ENCODE measurements around the gene ERMAP.

ERMAP gene

GRCh38 chr1:42833981-42834380 lies 17.1 kb downstream of the ERMAP start:
- Histone ChIP-seq H3K9ac (ENCODE audit: insufficient read length, low read depth) (no peak overlapping the region), H3K9me3 (ENCODE audit: insufficient read depth, low read length) (no peaks in the 10 kb centered on the region), H3K4me3 (ENCODE audit: insufficient read length, low read depth) (no peak overlapping the region), H3K4me1 (ENCODE audit: insufficient read depth, insufficient read length) (peaks cover 3% of the 10 kb centered on the region), H3K36me3 (ENCODE audit: insufficient read depth, insufficient read length, low read length) (no peaks in the 10 kb centered on the region), H3K27me3 (ENCODE audit: insufficient read depth, insufficient read length) (no peaks in the 10 kb centered on the region)
- no peak for DNase-seq (ENCODE audit: low read depth, low spot score)
- no peak for TF ChIP-seq YY1 (IDR thresholded peaks at IDR 0.05; ENCODE audit: insufficient read depth, insufficient read length)
- TF ChIP-seq ZNF274 (IDR thresholded peaks at IDR 0.05; ENCODE audit: low read depth, low read length): no peak
- no peak for TF ChIP-seq SUZ12 (IDR thresholded peaks at IDR 0.05; ENCODE audit: extremely low read depth, insufficient read depth, insufficient read length)

GRCh38 chr1:42834803-42835202 lies 17.9 kb downstream of the ERMAP start:
- Histone ChIP-seq H3K4me1 (ENCODE audit: insufficient read depth, insufficient read length) (peaks cover 3% of the 10 kb centered on the region), H3K27me3 (ENCODE audit: insufficient read depth, insufficient read length) (no peaks in the 10 kb centered on the region)
- TF ChIP-seq YY1 (IDR thresholded peaks at IDR 0.05; ENCODE audit: insufficient read depth, insufficient read length) (no peak), SUZ12 (IDR thresholded peaks at IDR 0.05; ENCODE audit: extremely low read depth, insufficient read depth, insufficient read length) (no peak), ZNF274 (IDR thresholded peaks at IDR 0.05; ENCODE audit: low read depth, low read length) (no peak)

GRCh38 chr1:42835422-42835821 lies 18.5 kb downstream of the ERMAP start:
- H3K27me3 ChIP-seq (ENCODE audit: insufficient read depth, insufficient read length): no peaks in the 10 kb centered on the region
- TF ChIP-seq YY1 (IDR thresholded peaks at IDR 0.05; ENCODE audit: insufficient read depth, insufficient read length) (no peak), ZNF274 (IDR thresholded peaks at IDR 0.05; ENCODE audit: low read depth, low read length) (no peak), SUZ12 (IDR thresholded peaks at IDR 0.05; ENCODE audit: extremely low read depth, insufficient read depth, insufficient read length) (no peak)
- DNase-seq (ENCODE audit: low read depth, low spot score): no peak
- H3K4me3 ChIP-seq (ENCODE audit: insufficient read length, low read depth): no peak overlapping the region
- no peaks in the 10 kb centered on the region for H3K9me3 ChIP-seq (ENCODE audit: insufficient read depth, low read length)
- H3K9ac ChIP-seq (ENCODE audit: insufficient read length, low read depth): no peak overlapping the region
- H3K4me1 ChIP-seq (ENCODE audit: insufficient read depth, insufficient read length): peaks cover 3% of the 10 kb centered on the region
- no peaks in the 10 kb centered on the region for H3K36me3 ChIP-seq (ENCODE audit: insufficient read depth, insufficient read length, low read length)

More at GRCh38 chr1:42834803-42835202, 17.9 kb downstream of the ERMAP start:
- Histone ChIP-seq H3K36me3 (ENCODE audit: insufficient read depth, insufficient read length, low read length) (no peaks in the 10 kb centered on the region), H3K4me3 (ENCODE audit: insufficient read length, low read depth) (no peak overlapping the region), H3K9me3 (ENCODE audit: insufficient read depth, low read length) (no peaks in the 10 kb centered on the region), H3K9ac (ENCODE audit: insufficient read length, low read depth) (no peak overlapping the region)
- DNase-seq (ENCODE audit: low read depth, low spot score): no peak

- no peaks in the 10 kb centered on the region for H3K9me3 ChIP-seq (ENCODE audit: insufficient read depth, low read length)
Measured at GRCh38 chr1:42837709-42838108, 20.8 kb downstream of the ERMAP start.

GRCh38 chr1:42838482-42839190 lies 21.7 kb downstream of the ERMAP start:
- H3K9me3 ChIP-seq (ENCODE audit: insufficient read depth, low read length): no peaks in the 10 kb centered on the region
- DNase-seq (ENCODE audit: low read depth, low spot score): no peak
- H3K27me3 ChIP-seq (ENCODE audit: insufficient read depth, insufficient read length): no peaks in the 10 kb centered on the region
- H3K4me1 ChIP-seq (ENCODE audit: insufficient read depth, insufficient read length): peaks cover 3% of the 10 kb centered on the region
- H3K36me3 ChIP-seq (ENCODE audit: insufficient read depth, insufficient read length, low read length): peaks cover 17% of the 10 kb centered on the region
- no peak overlapping the region for H3K4me3 ChIP-seq (ENCODE audit: insufficient read length, low read depth)
- TF ChIP-seq YY1 (IDR thresholded peaks at IDR 0.05; ENCODE audit: insufficient read depth, insufficient read length) (no peak), SUZ12 (IDR thresholded peaks at IDR 0.05; ENCODE audit: extremely low read depth, insufficient read depth, insufficient read length) (no peak), ZNF274 (IDR thresholded peaks at IDR 0.05; ENCODE audit: low read depth, low read length) (no peak)
- no peak overlapping the region for H3K9ac ChIP-seq (ENCODE audit: insufficient read length, low read depth)

More at GRCh38 chr1:42837709-42838108, 20.8 kb downstream of the ERMAP start:
- DNase-seq (ENCODE audit: low read depth, low spot score): no peak
- no peak for TF ChIP-seq ZNF274 (IDR thresholded peaks at IDR 0.05; ENCODE audit: low read depth, low read length)
- TF ChIP-seq YY1 (IDR thresholded peaks at IDR 0.05; ENCODE audit: insufficient read depth, insufficient read length): no peak
- TF ChIP-seq SUZ12 (IDR thresholded peaks at IDR 0.05; ENCODE audit: extremely low read depth, insufficient read depth, insufficient read length): no peak
- H3K36me3 ChIP-seq (ENCODE audit: insufficient read depth, insufficient read length, low read length): peaks cover 11% of the 10 kb centered on the region
- H3K9ac ChIP-seq (ENCODE audit: insufficient read length, low read depth): no peak overlapping the region
- peaks cover 3% of the 10 kb centered on the region for H3K4me1 ChIP-seq (ENCODE audit: insufficient read depth, insufficient read length)
- no peak overlapping the region for H3K4me3 ChIP-seq (ENCODE audit: insufficient read length, low read depth)
- no peaks in the 10 kb centered on the region for H3K27me3 ChIP-seq (ENCODE audit: insufficient read depth, insufficient read length)

GRCh38 chr1:42841010-42841409 lies 24.1 kb downstream of the ERMAP start:
- no peaks in the 10 kb centered on the region for H3K9me3 ChIP-seq (ENCODE audit: insufficient read depth, low read length)
- no peak for DNase-seq (ENCODE audit: low read depth, low spot score)
- no peak overlapping the region for H3K4me3 ChIP-seq (ENCODE audit: insufficient read length, low read depth)
- H3K27me3 ChIP-seq (ENCODE audit: insufficient read depth, insufficient read length): no peaks in the 10 kb centered on the region
- no peaks in the 10 kb centered on the region for H3K4me1 ChIP-seq (ENCODE audit: insufficient read depth, insufficient read length)
- H3K36me3 ChIP-seq (ENCODE audit: insufficient read depth, insufficient read length, low read length): peaks cover 25% of the 10 kb centered on the region
- TF ChIP-seq SUZ12 (IDR thresholded peaks at IDR 0.05; ENCODE audit: extremely low read depth, insufficient read depth, insufficient read length) (no peak), ZNF274 (IDR thresholded peaks at IDR 0.05; ENCODE audit: low read depth, low read length) (no peak)
- H3K9ac ChIP-seq (ENCODE audit: insufficient read length, low read depth): no peak overlapping the region

GRCh38 chr1:42841440-42842147 lies 24.7 kb downstream of the ERMAP start:
- Histone ChIP-seq H3K4me1 (ENCODE audit: insufficient read depth, insufficient read length) (no peaks in the 10 kb centered on the region), H3K9ac (ENCODE audit: insufficient read length, low read depth) (no peak overlapping the region), H3K36me3 (ENCODE audit: insufficient read depth, insufficient read length, low read length) (peaks cover 25% of the 10 kb centered on the region), H3K27me3 (ENCODE audit: insufficient read depth, insufficient read length) (no peaks in the 10 kb centered on the region), H3K9me3 (ENCODE audit: insufficient read depth, low read length) (no peaks in the 10 kb centered on the region), H3K4me3 (ENCODE audit: insufficient read length, low read depth) (no peak overlapping the region)
- DNase-seq (ENCODE audit: low read depth, low spot score): no peak
- no peak for TF ChIP-seq SUZ12 (IDR thresholded peaks at IDR 0.05; ENCODE audit: extremely low read depth, insufficient read depth, insufficient read length)
- TF ChIP-seq YY1 (IDR thresholded peaks at IDR 0.05; ENCODE audit: insufficient read depth, insufficient read length): no peak
- no peak for TF ChIP-seq ZNF274 (IDR thresholded peaks at IDR 0.05; ENCODE audit: low read depth, low read length)

All from NT2/D1 (cell line).